ENCODE data around the gene RTL9. TPM values are rescaled to one million over a fixed set of nuclear protein-coding genes. Genes with fewer than 3 reads are reported as not detected.

RTL9 gene
- total and polyA plus RNA-seq, 9 of the 15 experiments (the other 6 are each of a cell fraction or from before 2014, with no cell fraction given), result 0.04 to 0.35 (median 0.13) TPM; not detected in 1

DNA sequence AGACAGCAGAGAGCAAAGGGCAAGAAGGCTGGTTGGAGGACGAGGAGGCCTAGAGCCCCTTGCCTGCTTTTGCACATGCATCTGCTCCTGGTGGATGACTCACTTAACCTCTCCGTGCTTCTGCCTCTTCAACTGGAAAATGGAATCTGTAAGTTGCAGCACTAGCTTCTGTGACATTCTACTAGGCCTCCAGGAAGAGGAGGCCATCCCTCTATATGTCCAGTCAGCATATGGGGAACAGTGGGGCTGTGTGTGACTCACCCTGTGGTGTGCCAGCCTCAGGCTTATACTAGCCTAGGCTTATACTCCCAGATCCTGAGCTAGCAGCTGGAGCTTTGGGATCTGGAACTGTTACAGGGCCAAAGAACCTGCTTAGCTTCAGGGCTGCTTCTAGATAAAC, 36.0 kb downstream of the RTL9 start (continued):
- TF ChIP-seq SRSF7 (optimal IDR thresholded peaks at IDR 0.05; ENCODE audit: low read depth, low read length) (no peak), MCM7 (IDR thresholded peaks at IDR 0.05) (no peak), ZNF347 (CRISPR knock-in tag; IDR thresholded peaks at IDR 0.05; ENCODE audit: low read depth) (no peak), ZNF766 (CRISPR knock-in tag; conservative IDR thresholded peaks at IDR 0.05) (no peak), IFI16 (CRISPR knock-in tag; IDR thresholded peaks at IDR 0.05) (no peak), ZNF316 (IDR thresholded peaks at IDR 0.05) (peak; percentile 86), GATAD2A (IDR thresholded peaks at IDR 0.05) (no peak), XRCC5 (IDR thresholded peaks at IDR 0.05; ENCODE audit: low read depth, low read length) (no peak), HDAC1 (IDR thresholded peaks at IDR 0.05) (no peak), FIP1L1 (IDR thresholded peaks at IDR 0.05; ENCODE audit: low read depth, low read length, poor library complexity, severe bottlenecking) (no peak), MAFG (tag; conservative IDR thresholded peaks at IDR 0.05) (0 out of 2 replicates have a peak, but pooled peaks have one; percentile 38), JUN (IDR thresholded peaks at IDR 0.05; ENCODE audit: borderline replicate concordance, low read depth, low read length) (0 out of 2 replicates have a peak, but pooled peaks have one; percentile 17), JUN (CRISPR knock-in tag; IDR thresholded peaks at IDR 0.05; ENCODE audit: borderline replicate concordance) (no peak), CAMTA2 (CRISPR knock-in tag; conservative IDR thresholded peaks at IDR 0.05) (no peak), SLC30A9 (CRISPR knock-in tag; IDR thresholded peaks at IDR 0.05) (no peak), CREB1 (IDR thresholded peaks at IDR 0.05) (no peak), CREB1 (CRISPR knock-in tag; IDR thresholded peaks at IDR 0.05) (no peak), ZNF507 (tag; conservative IDR thresholded peaks at IDR 0.05) (no peak), ZNF165 (CRISPR knock-in tag; IDR thresholded peaks at IDR 0.05; ENCODE audit: borderline replicate concordance) (no peak)
- TF ChIP-seq, protein P1, sequence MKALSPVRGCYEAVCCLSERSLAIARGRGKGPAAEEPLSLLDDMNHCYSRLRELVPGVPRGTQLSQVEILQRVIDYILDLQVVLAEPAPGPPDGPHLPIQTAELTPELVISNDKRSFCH (CRISPR knock-in tag; IDR thresholded peaks at IDR 0.05), result no peak
- TF ChIP-seq, protein P1 (tag; IDR thresholded peaks at IDR 0.05), result no peak
- TF ChIP-seq, protein P2, sequence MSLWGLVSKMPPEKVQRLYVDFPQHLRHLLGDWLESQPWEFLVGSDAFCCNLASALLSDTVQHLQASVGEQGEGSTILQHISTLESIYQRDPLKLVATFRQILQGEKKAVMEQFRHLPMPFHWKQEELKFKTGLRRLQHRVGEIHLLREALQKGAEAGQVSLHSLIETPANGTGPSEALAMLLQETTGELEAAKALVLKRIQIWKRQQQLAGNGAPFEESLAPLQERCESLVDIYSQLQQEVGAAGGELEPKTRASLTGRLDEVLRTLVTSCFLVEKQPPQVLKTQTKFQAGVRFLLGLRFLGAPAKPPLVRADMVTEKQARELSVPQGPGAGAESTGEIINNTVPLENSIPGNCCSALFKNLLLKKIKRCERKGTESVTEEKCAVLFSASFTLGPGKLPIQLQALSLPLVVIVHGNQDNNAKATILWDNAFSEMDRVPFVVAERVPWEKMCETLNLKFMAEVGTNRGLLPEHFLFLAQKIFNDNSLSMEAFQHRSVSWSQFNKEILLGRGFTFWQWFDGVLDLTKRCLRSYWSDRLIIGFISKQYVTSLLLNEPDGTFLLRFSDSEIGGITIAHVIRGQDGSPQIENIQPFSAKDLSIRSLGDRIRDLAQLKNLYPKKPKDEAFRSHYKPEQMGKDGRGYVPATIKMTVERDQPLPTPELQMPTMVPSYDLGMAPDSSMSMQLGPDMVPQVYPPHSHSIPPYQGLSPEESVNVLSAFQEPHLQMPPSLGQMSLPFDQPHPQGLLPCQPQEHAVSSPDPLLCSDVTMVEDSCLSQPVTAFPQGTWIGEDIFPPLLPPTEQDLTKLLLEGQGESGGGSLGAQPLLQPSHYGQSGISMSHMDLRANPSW (CRISPR knock-in tag; IDR thresholded peaks at IDR 0.05), result no peak
- TF ChIP-seq, protein P3, sequence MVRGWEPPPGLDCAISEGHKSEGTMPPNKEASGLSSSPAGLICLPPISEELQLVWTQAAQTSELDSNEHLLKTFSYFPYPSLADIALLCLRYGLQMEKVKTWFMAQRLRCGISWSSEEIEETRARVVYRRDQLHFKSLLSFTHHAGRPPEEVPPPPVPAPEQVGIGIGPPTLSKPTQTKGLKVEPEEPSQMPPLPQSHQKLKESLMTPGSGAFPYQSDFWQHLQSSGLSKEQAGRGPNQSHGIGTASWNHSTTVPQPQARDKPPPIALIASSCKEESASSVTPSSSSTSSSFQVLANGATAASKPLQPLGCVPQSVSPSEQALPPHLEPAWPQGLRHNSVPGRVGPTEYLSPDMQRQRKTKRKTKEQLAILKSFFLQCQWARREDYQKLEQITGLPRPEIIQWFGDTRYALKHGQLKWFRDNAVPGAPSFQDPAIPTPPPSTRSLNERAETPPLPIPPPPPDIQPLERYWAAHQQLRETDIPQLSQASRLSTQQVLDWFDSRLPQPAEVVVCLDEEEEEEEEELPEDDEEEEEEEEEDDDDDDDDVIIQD (CRISPR knock-in tag; IDR thresholded peaks at IDR 0.05), result no peak

Data from K562 (cell line).